ENCODE data around the gene BDKRB2.

The BDKRB2 gene

GRCh38 chr14:96225745-96226151 lies 21.1 kb downstream of the BDKRB2 start:
- CTCF ChIA-PET, result no interaction called here
- POLR2A ChIA-PET, result no interaction called here
- no peak for DNase-seq (ENCODE audit: extremely low spot score)
- no peak for TF ChIP-seq CTCF (IDR thresholded peaks at IDR 0.05; ENCODE audit: control extremely low read depth, extremely low read depth, low read depth, missing control alignments)

- no peak for DNase-seq (ENCODE audit: extremely low spot score)
- no peak for TF ChIP-seq CTCF (IDR thresholded peaks at IDR 0.05; ENCODE audit: control extremely low read depth, extremely low read depth, low read depth, missing control alignments)
- ChIA-PET POLR2A (no interaction called here), CTCF (no interaction called here)
These were observed 22.8 kb downstream of the BDKRB2 start for GRCh38 chr14:96227428-96227827.

- ChIA-PET CTCF (no interaction called here), POLR2A (no interaction called here)
- no peak for TF ChIP-seq CTCF (IDR thresholded peaks at IDR 0.05; ENCODE audit: control extremely low read depth, extremely low read depth, low read depth, missing control alignments)
- no peak for DNase-seq (ENCODE audit: extremely low spot score)
These were observed 24.7 kb downstream of the BDKRB2 start for GRCh38 chr14:96229315-96229714.

GRCh38 chr14:96231056-96231455 lies 26.4 kb downstream of the BDKRB2 start:
- ChIA-PET CTCF (interaction anchor here (1.3 kb wide), 1 partner anchor 8 kb away, joined by 3 read pairs; no protein-coding TSS in a partner anchor), POLR2A (no interaction called here)
- DNase-seq (ENCODE audit: extremely low spot score), result no peak
- no peak for TF ChIP-seq CTCF (IDR thresholded peaks at IDR 0.05; ENCODE audit: control extremely low read depth, extremely low read depth, low read depth, missing control alignments)

GRCh38 chr14:96231526-96232130 lies 27.0 kb downstream of the BDKRB2 start:
- TF ChIP-seq CTCF (IDR thresholded peaks at IDR 0.05; ENCODE audit: control extremely low read depth, extremely low read depth, low read depth, missing control alignments), result no peak
- POLR2A ChIA-PET, result no interaction called here
- DNase-seq (ENCODE audit: extremely low spot score), result no peak
- CTCF ChIA-PET, result interaction anchor here (1.0 to 1.3 kb wide), 2 partner anchors 9 to 11 kb away, joined by 3 read pairs; no protein-coding TSS in a partner anchor

- no peak for TF ChIP-seq CTCF (IDR thresholded peaks at IDR 0.05; ENCODE audit: control extremely low read depth, extremely low read depth, low read depth, missing control alignments)
- no peak for DNase-seq (ENCODE audit: extremely low spot score)
- ChIA-PET CTCF (interaction anchor here (1.0 kb wide), 1 partner anchor 12 kb away, joined by 3 read pairs; no protein-coding TSS in a partner anchor), POLR2A (no interaction called here)
These were observed 27.9 kb downstream of the BDKRB2 start for GRCh38 chr14:96232506-96232905.
